Measurements from ENCODE around the gene FRMD5.

- no peak for TF ChIP-seq CTCF (IDR thresholded peaks at IDR 0.05)
- TF ChIP-seq POLR2A (IDR thresholded peaks at IDR 0.05) = no peak
These were observed 335.5 kb downstream of the FRMD5 start for GRCh38 chr15:43859546-43859945.
